HG03354 (cell line): Measurements from ENCODE around the gene TRPM5.
"Not testable (repeated sequence)": the region's sequence is repeated elsewhere in the genome, so short reads cannot be mapped to it uniquely, and the experiment has no call there.

Source experiments
- ATAC-seq: cut with Tn5 transposase; IDR thresholded peaks from one replicate; pipeline ENCODE4 v1.9.1; 2021; ENCODE audit warnings: mild to moderate bottlenecking; ENCODE audit not compliant: unreplicated experiment, poor library complexity, severe bottlenecking

The TRPM5 gene

GRCh38 chr11:2443881-2444820 is at the start of gene TRPM5:
TRPM5 (minus strand) TSS chr11:2444514; CDS start chr11:2423036, 21,478 bp downstream.
- ATAC-seq, result no peak

- ATAC-seq, result no peak
Measured at GRCh38 chr11:2489083-2489482, 44.8 kb upstream of the TRPM5 start.

GRCh38 chr11:2488004-2488403 is 43.7 kb upstream of the TRPM5 start:
- ATAC-seq, result no peak

- ATAC-seq, result no peak
Measured at GRCh38 chr11:2484576-2485125, 40.3 kb upstream of the TRPM5 start.

GRCh38 chr11:2483426-2483825 is 39.1 kb upstream of the TRPM5 start:
- ATAC-seq, result no peak

DNA sequence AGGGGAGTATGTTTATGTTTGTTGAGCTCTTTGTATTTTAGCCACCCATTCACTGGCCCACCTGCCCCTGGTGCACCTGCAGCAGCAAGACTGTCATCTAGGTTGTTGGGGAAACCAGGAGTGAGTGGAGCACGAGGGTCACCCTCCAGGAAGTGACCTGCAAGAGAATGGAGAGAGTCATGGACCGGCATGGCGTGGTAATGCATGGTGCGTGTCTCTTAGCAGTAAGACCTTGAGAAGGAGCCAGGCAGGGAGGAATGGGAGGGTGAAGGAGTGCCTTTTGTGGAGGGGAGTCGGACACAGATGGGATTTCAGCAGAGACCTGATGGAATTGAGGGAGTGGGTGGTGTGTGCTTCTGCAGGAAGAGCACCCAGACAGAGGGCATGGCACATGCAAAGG is 38.4 kb upstream of the TRPM5 start:
- ATAC-seq, result no peak

GRCh38 chr11:2482204-2482603 is 37.9 kb upstream of the TRPM5 start:
- ATAC-seq, result no peak

GRCh38 chr11:2481253-2481652 is 36.9 kb upstream of the TRPM5 start:
- no peak for ATAC-seq

DNA sequence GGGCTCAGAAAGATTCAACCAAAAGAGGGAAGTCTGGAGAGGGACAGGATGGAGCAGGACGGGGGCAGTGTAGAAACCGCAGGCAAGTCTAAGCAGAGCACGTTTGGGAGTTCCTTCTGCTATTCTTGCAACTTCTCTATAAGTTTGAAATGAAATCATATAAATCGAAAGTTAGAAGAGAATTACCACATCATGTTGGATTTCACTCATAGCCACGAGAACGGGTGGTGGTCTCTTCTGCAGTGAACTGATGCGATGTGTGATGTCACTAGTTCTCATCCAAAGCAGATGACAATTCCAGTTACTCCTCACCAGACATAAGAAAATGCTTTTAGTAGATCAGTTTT is 36.5 kb upstream of the TRPM5 start:
- ATAC-seq, result no peak

DNA sequence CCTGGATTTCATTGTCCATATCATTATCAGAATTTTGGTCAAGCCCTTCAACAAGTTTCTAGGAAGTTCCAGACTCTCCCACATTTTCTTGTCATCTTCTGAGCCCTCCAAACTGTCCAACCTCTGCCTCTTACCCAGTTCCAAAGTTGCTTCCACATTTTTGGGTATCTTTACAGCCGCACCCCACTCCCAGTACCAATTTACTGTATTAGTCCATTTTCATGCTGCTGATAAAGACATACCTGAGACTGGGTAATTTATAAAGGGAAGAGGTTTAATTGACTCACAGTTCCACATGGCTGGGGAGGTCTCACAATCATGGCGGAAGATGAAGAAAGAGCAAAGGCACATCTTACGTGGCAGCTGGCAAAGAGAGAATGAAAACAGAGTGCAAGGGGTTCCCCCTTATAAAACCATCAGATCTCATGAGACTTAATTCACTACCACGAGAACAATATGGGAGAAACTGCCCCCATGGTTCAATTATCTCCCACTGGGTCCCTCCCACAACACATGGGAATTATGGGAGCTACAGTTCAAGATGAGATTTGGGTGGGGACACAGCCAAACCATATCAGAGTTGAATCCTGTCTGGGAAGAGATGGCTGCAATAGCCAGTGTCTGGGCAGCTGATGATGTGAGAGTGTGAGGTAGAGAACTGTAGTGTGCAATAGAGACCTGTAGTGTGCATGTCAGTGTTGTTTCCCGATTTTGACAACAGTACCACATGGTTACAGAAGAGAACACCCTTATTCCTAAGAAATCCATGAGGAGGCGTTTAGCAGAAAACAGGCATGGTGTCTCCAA is 36.0 kb upstream of the TRPM5 start:
- not testable (repeated sequence) for ATAC-seq

GRCh38 chr11:2477936-2478335 is 33.6 kb upstream of the TRPM5 start:
- ATAC-seq, result no peak

DNA sequence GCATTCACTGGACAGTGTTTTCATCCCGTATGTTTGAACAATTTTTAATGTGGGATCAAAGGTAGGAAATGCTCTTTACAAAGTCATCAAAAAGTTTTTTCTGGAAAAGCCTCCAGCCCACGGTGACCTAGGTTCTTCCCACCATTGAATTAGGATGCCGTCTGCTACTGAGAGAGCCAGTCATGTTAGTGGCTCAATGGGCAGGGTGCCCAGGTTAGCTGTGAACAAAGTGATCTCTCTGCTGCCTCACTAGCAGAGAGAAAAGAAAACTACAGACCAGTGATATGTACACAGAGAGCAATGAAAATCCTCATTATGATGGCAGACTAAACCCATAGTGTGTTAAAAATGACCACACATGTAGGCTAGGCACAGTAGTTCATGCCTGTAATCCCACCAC is 32.9 kb upstream of the TRPM5 start:
- ATAC-seq, result no peak

- ATAC-seq, result no peak
Measured at GRCh38 chr11:2475136-2475918, 31.0 kb upstream of the TRPM5 start.

DNA sequence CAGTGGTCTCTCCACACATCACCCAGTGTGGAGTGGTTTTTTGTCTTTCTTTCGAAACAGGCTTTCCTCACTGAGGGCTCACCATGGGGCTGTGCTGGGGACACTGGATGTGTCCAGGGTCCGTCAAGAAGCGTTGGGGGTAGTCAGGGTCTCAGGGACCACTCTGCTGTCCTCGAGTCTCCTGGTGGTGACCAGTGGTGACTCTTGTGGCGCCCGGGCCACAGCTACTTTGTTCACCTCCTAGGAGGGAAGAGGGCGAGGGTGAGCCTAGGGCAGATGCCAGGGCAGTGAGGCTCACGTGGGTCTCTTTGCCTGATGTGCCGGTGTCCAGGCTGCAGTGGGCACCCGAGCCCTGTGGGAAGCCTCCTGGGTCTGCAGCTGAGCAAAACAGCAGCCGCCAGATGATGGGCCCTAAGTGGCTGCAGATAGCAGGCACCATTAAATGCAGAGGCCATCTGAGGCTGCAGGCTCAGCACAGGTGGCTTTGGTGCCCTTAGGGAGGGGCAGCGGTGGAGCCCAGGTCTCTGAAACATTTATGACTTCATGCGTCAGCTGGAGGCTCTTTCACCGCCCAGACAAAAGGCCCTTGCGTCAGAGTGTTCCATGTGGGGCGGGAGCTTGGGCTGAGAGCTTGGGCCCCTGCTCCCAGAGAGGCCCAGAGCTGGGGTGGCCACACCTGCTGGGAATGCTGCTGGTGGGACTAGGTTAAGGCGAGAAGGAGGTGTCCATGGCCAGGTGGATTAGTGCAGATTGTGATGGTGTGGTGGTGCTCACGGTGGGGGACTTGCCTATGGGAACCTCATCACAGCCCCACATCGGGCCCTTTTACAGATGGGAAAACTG is 30.0 kb upstream of the TRPM5 start:
- ATAC-seq, result no peak

DNA sequence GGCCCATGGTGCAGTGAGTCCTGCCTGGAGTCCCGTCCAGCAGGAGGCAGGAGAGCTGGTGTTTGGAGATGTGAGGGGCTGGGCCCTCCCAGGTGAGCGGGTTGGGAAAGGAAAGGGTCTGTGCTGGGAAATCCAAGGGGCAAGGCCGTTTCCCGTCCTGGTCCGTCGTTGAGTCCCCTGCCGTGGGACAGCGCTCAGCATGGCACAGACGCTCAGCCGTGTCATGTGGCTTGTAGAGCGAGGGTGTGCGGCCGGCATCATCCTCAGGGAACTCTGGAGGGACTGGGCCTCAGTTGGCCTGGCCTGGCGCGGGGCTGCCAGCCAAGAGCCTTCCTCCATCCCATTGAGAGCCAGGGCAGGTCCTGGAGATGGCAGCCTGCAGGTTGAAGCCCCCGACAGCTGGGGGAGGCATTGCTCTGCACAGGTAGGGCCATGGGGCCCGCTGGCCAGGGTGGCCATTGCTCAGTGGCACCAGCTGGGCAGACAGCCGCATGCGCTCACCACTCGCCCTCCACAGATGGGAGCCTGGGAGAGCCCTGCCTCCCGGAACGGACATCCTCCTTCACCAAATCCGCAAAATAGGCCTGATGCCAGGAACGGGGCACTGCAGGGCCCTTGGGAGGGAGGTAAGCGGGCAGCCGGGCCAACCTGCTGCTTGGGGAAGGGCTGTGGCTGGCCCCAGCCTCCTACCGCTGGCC is 29.2 kb upstream of the TRPM5 start:
- no peak for ATAC-seq

GRCh38 chr11:2472428-2473186 is 28.3 kb upstream of the TRPM5 start:
- ATAC-seq, result no peak

DNA sequence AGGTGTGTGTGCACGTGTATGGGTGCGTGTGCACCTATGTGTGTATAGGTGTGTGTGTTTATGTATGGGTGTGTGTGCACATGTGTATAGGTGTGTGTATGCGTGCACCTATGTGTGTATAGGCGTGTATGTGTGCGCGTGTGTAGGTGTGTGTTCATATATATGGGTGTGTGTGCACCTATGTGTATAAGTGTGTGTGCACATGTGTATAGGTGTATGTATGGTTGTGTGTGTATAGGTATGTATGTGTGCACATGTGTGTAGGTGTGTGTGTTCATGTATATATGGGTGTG is 27.4 kb upstream of the TRPM5 start:
- ATAC-seq, result no peak
